ENCODE measurements around the gene SELENON. TPM values are rescaled to one million over a fixed set of nuclear protein-coding genes. Genes with fewer than 3 reads are reported as not detected.

SELENON gene
- total and polyA plus RNA-seq, 10 of the 15 experiments (the other 5 are each of a cell fraction or from before 2014, with no cell fraction given) = 0.07 to 5.1 (median 0.80) TPM

DNA sequence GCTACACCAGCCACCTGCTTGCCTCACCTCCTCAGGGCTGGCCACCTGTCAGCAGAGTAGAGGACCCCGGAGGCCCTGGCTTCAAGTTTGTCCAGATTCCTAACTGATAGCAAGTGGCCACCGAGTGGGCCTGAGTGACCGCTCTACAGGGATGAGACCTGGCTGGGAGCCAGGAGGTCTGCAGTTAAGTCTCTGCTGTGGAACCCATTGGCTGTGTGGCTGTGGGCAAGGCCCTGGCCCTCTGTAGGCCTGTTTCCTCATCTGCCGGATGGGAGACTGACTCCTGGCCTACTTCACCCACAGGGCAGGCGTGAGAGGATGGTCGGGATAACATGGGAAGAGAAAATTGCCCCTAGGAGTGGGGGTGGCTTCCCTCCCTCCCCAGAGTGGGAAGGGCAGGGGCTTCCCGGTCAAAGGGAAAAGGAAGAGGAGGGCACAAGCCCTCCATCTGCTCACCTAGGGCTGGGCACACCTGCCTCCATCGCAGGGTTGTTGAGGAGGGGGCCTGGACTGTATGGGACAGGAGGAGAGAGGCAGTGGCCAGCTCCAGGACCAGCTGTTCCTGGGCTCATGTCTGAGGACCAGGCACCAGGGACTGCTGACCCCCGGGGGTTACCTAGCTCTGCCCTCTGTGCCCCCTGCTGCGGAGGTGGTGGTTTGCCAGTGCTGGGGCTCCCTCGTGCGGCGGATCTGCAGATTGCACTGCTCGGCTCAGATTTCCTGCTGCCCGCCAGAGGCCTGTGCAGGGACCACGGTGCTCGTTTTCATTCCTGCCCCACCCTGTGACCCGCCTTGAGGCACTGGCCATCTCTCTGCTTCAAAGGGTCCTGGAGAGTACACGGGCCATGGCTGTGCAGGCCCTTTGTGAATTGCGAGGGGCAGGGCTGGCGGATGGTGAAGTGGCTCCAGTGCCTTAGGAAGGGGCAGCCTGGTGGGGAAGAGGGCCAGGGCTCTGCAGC lies 10.6 kb downstream of the SELENON start:
- Histone ChIP-seq H3K4me2 (ENCODE audit: control insufficient read depth, insufficient read depth) (no peak overlapping the region), H3K27ac (ENCODE audit: control insufficient read depth, insufficient read depth) (no peak overlapping the region), H4K20me1 (ENCODE audit: control insufficient read depth, insufficient read depth) (no peaks in the 10 kb centered on the region), H3K9ac (ENCODE audit: control insufficient read depth, insufficient read depth, low read length) (no peak overlapping the region), H3K4me3 (no peak overlapping the region), H3K27me3 (replicated peaks in 1 of 2; ENCODE audit: control insufficient read depth in 2 of 2, insufficient read depth in 2 of 2, low read length in 1 of 2) (no peaks in the 10 kb centered on the region), H3K36me3 (ENCODE audit: control insufficient read depth in 2 of 2, insufficient read depth in 2 of 2, low read length in 1 of 2) (no peaks in the 10 kb centered on the region), H3K79me2 (ENCODE audit: control insufficient read depth, insufficient read depth, low read length) (no peaks in the 10 kb centered on the region), H3K4me1 (ENCODE audit: control insufficient read depth, insufficient read depth, low read length) (peaks cover 7% of the 10 kb centered on the region), H3K9me3 (replicated peaks; ENCODE audit: control insufficient read depth, insufficient read depth, low read length) (no peaks in the 10 kb centered on the region), H2AFZ (ENCODE audit: control insufficient read depth, low read depth, low read length) (no peak overlapping the region)
- RAD21 ChIA-PET (ENCODE audit: unreplicated experiment) = interaction anchor here (0.8 to 3.2 kb wide), 17 partner anchors 9 to 356 kb away, joined by 3 to 15 read pairs (median 5); partner anchors contain the start of genes LDLRAP1, MTFR1L and PAFAH2
- no TSS peak for BruUV-seq (replicated peaks)
- 28% methylated on average over 21 of the region's 21 CpGs for WGBS (ENCODE audit: insufficient coverage, insufficient replicate concordance, low lambda C conversion rate, missing lambda C conversion rate)
- peak; percentile 62 for FAIRE-seq
- DNase-seq (ENCODE audit: low read depth, low spot score) = no peak
- intact Hi-C loops (cut with micrococcal nuclease; ENCODE audit: unreplicated experiment) = loop anchor here (1.0 to 5.0 kb wide), 2 partner anchors 288 to 307 kb away; no protein-coding TSS in a partner anchor
- POLR2A ChIA-PET = interaction anchor here (1.9 kb wide), 1 partner anchor 571 kb away, joined by 5 read pairs; no protein-coding TSS in a partner anchor
- peak; percentile 91 for ATAC-seq
- SMC1A ChIA-PET (ENCODE audit: uncharacterized antibody, unreplicated experiment) = interaction anchor here (1.1 to 1.9 kb wide), 9 partner anchors 8 to 385 kb away, joined by 3 to 14 read pairs (median 4); partner anchors contain the start of genes MTFR1L and PAFAH2
- in situ Hi-C loops (cut with MboI) = loop anchor here (5.0 to 25.0 kb wide), 2 partner anchors 398 to 573 kb away; partner anchors contain the start of gene RHCE
- CTCF ChIA-PET = interaction anchor here (0.7 to 8.1 kb wide), 25 partner anchors 9 to 963 kb away, joined by 3 to 63 read pairs (median 5); partner anchors contain the start of genes MTFR1L, PAFAH2 and SELENON
- no peak for TF ChIP-seq BHLHE40 (IDR thresholded peaks at IDR 0.05; ENCODE audit: borderline replicate concordance in 1 of 2, low read depth in 2 of 2, low read length in 1 of 2)
- no peak for TF ChIP-seq RELA (IDR thresholded peaks at IDR 0.05; ENCODE audit: borderline replicate concordance, partially characterized antibody)
- TF ChIP-seq SPI1 (IDR thresholded peaks at IDR 0.05; ENCODE audit: borderline replicate concordance, insufficient read depth, low read depth, low read length) = no peak
- TF ChIP-seq IKZF1 (conservative IDR thresholded peaks at IDR 0.05) = 0 out of 2 replicates have a peak, but pooled peaks have one; percentile 23
- TF ChIP-seq GATAD2B (conservative IDR thresholded peaks at IDR 0.05; ENCODE audit: low read depth) = peak; percentile 56; the same call in 1 of the 2 replicates
- peak; percentile 54; the same call in 1 of the 2 replicates for TF ChIP-seq HDGF (IDR thresholded peaks at IDR 0.05)
- TF ChIP-seq ZNF217 (IDR thresholded peaks at IDR 0.05) = no peak
- 0 out of 2 replicates have a peak, but pooled peaks have one; percentile 54 for TF ChIP-seq YY1 (IDR thresholded peaks at IDR 0.05; ENCODE audit: low read depth, low read length)
- TF ChIP-seq CUX1 (IDR thresholded peaks at IDR 0.05; ENCODE audit: insufficient replicate concordance, low read depth, low read length) = no peak
- TF ChIP-seq HDAC2 (IDR thresholded peaks at IDR 0.05) = no peak
- TF ChIP-seq E2F4 (IDR thresholded peaks at IDR 0.05; ENCODE audit: low read depth, low read length) = no peak
- TF ChIP-seq IRF5 (IDR thresholded peaks at IDR 0.05; ENCODE audit: borderline replicate concordance) = no peak
- TF ChIP-seq BRCA1 (IDR thresholded peaks at IDR 0.05; ENCODE audit: low read depth, low read length) = no peak
- TF ChIP-seq WRNIP1 (IDR thresholded peaks at IDR 0.05; ENCODE audit: borderline replicate concordance, low read depth, low read length) = no peak

Measured in GM12878 (cell line).